Esophagus muscularis mucosa (tissue), 4 donors: ENCODE results near the gene CHMP2A. TPM values are rescaled to one million over a fixed set of nuclear protein-coding genes. Genes with fewer than 3 reads are reported as not detected.
A peak's percentile ranks its signal among the peaks of the same experiment; 100 is the strongest.

Source experiments
- DNase-seq: peaks from one replicate; pipeline ENCODE4 v3.0.0-alpha.2; 2017; ENCODE audit errors: extremely low spot score
- H3K27ac ChIP-seq, 4 donors: fragments of 200-600 bp; sonication (generic); replicated peaks in 1 of 4; 1 replicate in 3 of 4; 2 replicates in 1 of 4; pipeline ENCODE4 v1.5.1; 2016 to 2019; ENCODE audit warnings: mild to moderate bottlenecking in 1 of 4
- H3K27me3 ChIP-seq, 4 donors: fragments of 200-600 bp; sonication (generic); one replicate each; pipeline versions ENCODE4 v1.5.1 to v1.6.0; 2016 to 2019
- H3K36me3 ChIP-seq, 4 donors: fragments of 200-600 bp; sonication (generic); one replicate each; pipeline ENCODE4 v1.5.1; 2016 to 2019
- H3K4me1 ChIP-seq, 4 donors: fragments of 200-600 bp; sonication (generic); one replicate each; pipeline ENCODE4 v1.5.1; 2016 to 2019
- H3K4me3 ChIP-seq, 4 donors: fragments of 200-600 bp; sonication (generic); 1 replicate in 2 of 4; 2 replicates in 2 of 4; pipeline ENCODE4 v1.5.1; 2016 to 2019; ENCODE audit warnings: mild to moderate bottlenecking in 4 of 4, moderate library complexity in 1 of 4
- H3K9me3 ChIP-seq, 4 donors: fragments of 200-600 bp; sonication (generic); 1 replicate in 3 of 4; 2 replicates in 1 of 4; pipeline ENCODE4 v1.5.1; 2016 to 2019
- CTCF ChIP-seq, 3 experiments: fragments of 200-600 bp in 2 of 3; fragments of 450-650 bp in 1 of 3; sonication (generic) in 2 of 3; IDR thresholded peaks; one replicate each; pipeline ENCODE4 v1.5.1; 2017 to 2019; ENCODE audit warnings: antibody characterized with exemption in 3 of 3, mild to moderate bottlenecking in 2 of 3, moderate library complexity in 1 of 3
- EP300 ChIP-seq: sonication (generic); formaldehyde crosslinking; IDR thresholded peaks from one replicate; pipeline ENCODE4 v1.6.1; 2017; ENCODE audit warnings: antibody characterized with exemption
- POLR2A ChIP-seq: fragments of 450-650 bp; IDR thresholded peaks from one replicate; pipeline ENCODE4 v1.6.1; 2017; ENCODE audit warnings: antibody characterized with exemption, moderate library complexity, mild to moderate bottlenecking, low read depth
- POLR2AphosphoS5 ChIP-seq, 2 donors: sonication (generic); formaldehyde crosslinking; IDR thresholded peaks; one replicate each; pipeline ENCODE4 v1.6.1; 2017; ENCODE audit warnings: antibody characterized with exemption in 2 of 2
- WGBS: methylation state at CpG from one replicate; pipeline ENCODE4 v1.1.5; 2018; 5-methylcytosine and 5-hydroxymethylcytosine counted together
- intact Hi-C: fragments of 100-400 bp; cut with DNase I; formaldehyde crosslinking; loops from one replicate; pipeline ENCODE4 v1.15.1; 2023
- total RNA-seq, 4 donors: library from RNA; depleted of rRNA; stranded (reverse); fragments of >200 nt; gene quantifications; one replicate each; pipeline versions ENCODE4 v1.1.0 to v1.2.1, GENCODE V29; 2016

CHMP2A gene
- total RNA-seq, 4 donors from 2014 or later: 124 to 145 (median 141) TPM

DNA sequence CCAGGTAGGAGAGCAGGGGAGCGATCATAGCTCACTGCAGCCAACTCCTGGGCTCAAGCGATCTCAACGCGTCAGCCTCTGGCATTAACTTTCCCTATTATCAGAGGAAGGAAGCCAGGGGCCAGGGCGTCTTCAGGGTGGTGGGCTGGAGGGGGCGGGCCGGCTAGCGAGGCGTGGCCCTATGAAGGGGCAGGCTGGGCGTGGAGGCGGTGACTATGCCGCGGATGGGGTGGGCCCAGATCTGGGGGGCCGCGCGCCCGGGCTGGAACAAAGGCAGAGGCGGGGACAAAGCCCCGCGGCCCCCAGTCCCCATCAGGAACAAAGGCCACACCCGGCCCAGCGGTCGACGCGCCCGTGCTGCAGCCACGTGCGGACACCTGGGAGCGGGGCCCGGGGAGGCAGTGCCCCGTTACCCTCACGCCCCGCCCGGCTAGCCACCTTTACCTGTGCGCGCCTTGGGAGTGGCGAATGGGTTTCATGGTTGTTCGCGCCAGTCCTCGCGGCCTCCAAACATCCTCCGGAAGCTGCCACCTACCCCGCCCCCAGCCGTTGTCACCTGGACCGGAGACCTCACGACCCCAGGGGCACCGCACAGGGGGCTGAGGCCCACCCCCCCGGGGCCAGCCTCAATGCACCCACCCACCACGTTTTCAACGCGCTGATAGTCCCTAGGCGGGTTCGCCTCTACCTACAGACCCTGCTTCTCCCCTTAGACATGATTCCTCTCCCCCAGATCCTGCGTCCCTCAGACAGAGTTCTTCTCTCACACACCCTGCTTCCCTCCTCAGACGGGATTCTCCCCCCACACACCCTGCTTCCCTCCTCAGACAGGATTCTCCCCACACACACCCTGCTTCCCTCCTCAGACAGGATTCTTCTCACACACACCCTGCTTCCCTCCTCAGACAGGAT lies 16.4 kb downstream of the CHMP2A start:
- Histone ChIP-seq H3K27ac (peak overlapping the region in 1 of 4 donors; percentile 10), H3K4me3 (peak overlapping the region; percentile 25 to 53 (median 36)), H3K4me1 (peaks cover 12 to 15% (median 13%) of the 10 kb centered on the region in 4 donors), H3K36me3 (no peaks in the 10 kb centered on the region), H3K27me3 (peaks cover 0 to 50% (median 13%) of the 10 kb centered on the region in 4 donors), H3K9me3 (no peaks in the 10 kb centered on the region)
- intact Hi-C loops: no loop called here
- no peak for DNase-seq
- TF ChIP-seq POLR2A (no peak), EP300 (no peak), POLR2AphosphoS5 (IDR thresholded peaks at IDR 0.05) (no peak), CTCF (IDR thresholded peaks at IDR 0.05) (no peak)
- WGBS: 6% methylated on average over 24 of the region's 55 CpGs

DNA sequence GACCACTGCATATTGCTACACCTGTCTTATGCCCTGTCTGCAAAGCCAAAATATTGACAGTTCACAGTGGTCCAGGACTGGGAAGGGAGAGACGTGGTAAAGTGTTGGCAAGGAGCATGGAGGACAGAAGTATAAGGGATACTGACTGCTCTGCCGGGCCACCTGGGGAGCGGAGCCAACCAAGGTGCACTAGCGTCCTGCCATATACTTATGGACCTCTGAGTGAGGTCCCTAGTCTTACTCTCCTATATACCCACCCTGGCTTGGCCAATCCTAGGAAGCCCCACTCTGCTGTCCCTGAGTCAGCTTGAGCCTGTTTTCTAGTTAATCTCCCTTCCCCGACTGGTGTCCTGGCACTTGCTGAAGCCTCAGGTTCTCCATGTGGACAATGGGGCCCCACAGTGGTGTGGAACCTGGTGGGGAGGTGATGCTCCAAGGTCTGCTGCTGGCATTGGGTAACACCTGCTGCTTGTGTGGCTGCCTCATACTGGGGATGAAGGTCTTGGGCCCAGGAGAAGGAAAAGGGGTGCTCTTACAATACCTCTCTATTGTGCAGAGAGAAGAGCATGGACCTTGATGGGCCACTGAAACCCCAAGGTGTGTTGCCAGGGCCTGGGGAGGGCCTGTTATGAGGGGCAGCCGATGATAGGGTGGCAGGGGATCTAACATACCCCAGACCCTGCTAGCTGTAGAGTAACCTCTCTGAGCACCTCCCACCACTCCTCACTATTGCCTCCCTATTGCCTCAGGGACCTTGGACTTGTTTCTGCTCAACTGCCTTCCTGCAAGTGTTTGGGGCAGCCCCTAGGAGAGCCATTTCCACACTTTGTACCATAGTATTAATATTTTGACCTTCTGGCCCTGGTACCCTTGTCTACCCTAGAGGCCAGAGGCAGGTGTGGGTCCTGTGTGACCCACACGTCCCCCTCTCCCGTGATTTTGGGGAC lies 17.8 kb downstream of the CHMP2A start:
- Histone ChIP-seq H3K4me1 (peaks cover 6 to 8% (median 8%) of the 10 kb centered on the region in 4 donors), H3K36me3 (no peaks in the 10 kb centered on the region), H3K27me3 (peaks cover 0 to 51% (median 13%) of the 10 kb centered on the region in 4 donors), H3K9me3 (no peaks in the 10 kb centered on the region), H3K27ac (no peak overlapping the region), H3K4me3 (no peak overlapping the region)
- no peak for TF ChIP-seq POLR2A
- TF ChIP-seq CTCF (IDR thresholded peaks at IDR 0.05): no peak
- no peak for TF ChIP-seq EP300
- TF ChIP-seq POLR2AphosphoS5 (IDR thresholded peaks at IDR 0.05): no peak
- intact Hi-C loops: no loop called here
- no peak for DNase-seq
- 79% methylated on average over 8 of the region's 8 CpGs for WGBS

DNA sequence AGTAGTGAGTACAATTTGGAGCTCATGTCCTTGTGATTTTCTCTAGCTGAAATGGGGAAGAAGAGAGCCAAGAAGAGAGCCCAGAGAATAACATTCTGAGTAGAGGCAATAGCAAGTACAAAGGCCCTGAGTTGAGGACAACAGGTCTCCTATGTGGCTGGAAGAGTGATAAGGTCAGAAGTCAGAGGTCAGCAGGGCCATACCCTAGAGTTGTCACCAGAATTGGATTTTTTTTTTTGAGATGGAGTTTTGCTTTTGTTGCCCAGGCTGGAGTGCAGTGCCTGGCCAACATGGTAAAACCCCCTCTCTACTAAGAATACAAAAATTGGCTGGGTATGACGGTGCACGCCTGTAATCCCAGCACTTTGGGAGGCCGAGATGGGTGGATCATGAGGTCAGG lies 19.0 kb downstream of the CHMP2A start:
- Histone ChIP-seq H3K9me3 (no peaks in the 10 kb centered on the region), H3K27me3 (peaks cover 0 to 62% (median 13%) of the 10 kb centered on the region in 4 donors), H3K27ac (no peak overlapping the region), H3K4me3 (no peak overlapping the region), H3K4me1 (peaks cover 6 to 8% (median 8%) of the 10 kb centered on the region in 4 donors), H3K36me3 (no peaks in the 10 kb centered on the region)
- no peak for DNase-seq
- 92% methylated on average over 3 of the region's 3 CpGs for WGBS
- TF ChIP-seq CTCF (IDR thresholded peaks at IDR 0.05): no peak
- TF ChIP-seq POLR2A: no peak
- TF ChIP-seq POLR2AphosphoS5 (IDR thresholded peaks at IDR 0.05): no peak
- no peak for TF ChIP-seq EP300
- intact Hi-C loops: no loop called here

- no peaks in the 10 kb centered on the region for H3K36me3 ChIP-seq
- no peak overlapping the region for H3K27ac ChIP-seq
- no peak overlapping the region for H3K4me3 ChIP-seq
- WGBS: 77% methylated on average over 10 of the region's 10 CpGs
- TF ChIP-seq CTCF (IDR thresholded peaks at IDR 0.05) (no peak), EP300 (no peak), POLR2A (no peak), POLR2AphosphoS5 (IDR thresholded peaks at IDR 0.05) (no peak)
- H3K4me1 ChIP-seq: no peaks in the 10 kb centered on the region
- no peaks in the 10 kb centered on the region for H3K9me3 ChIP-seq
- H3K27me3 ChIP-seq: peaks cover 0 to 28% (median 0%) of the 10 kb centered on the region in 4 donors
- intact Hi-C loops: no loop called here
- DNase-seq: no peak
Measured at GRCh38 chr19:58531034-58531840, 23.7 kb downstream of the CHMP2A start.
